Left lung (tissue), 10 donors: ENCODE results near the gene SLCO4A1. TPM values are rescaled to one million over a fixed set of nuclear protein-coding genes. Genes with fewer than 3 reads are reported as not detected.

Experiments used
- ATAC-seq: fragments of 200-7000 bp; cut with Tn5 transposase; one replicate; pipeline ENCODE4 v1.9.1; 2020; ENCODE audit warnings: moderate library complexity
- DNase-seq, 4 donors: peaks; one replicate each; pipeline ENCODE4 v3.0.0-alpha.2; 2013 to 2020
- H3K27ac ChIP-seq, 2 donors: fragments of 200-600 bp; sonication (generic) in 1 of 2; one replicate each; pipeline versions ENCODE4 v1.5.0 to v1.8.0; 2020 to 2021
- H3K27me3 ChIP-seq, 2 donors: fragments of 200-600 bp; sonication (generic) in 1 of 2; one replicate each; pipeline versions ENCODE4 v1.5.0 to v1.8.0; 2020 to 2021
- H3K36me3 ChIP-seq, 2 donors: fragments of 200-600 bp; sonication (generic) in 1 of 2; one replicate each; pipeline versions ENCODE4 v1.5.0 to v1.8.0; 2020 to 2021
- H3K4me1 ChIP-seq, 2 donors: fragments of 200-600 bp; one replicate each; pipeline ENCODE4 v1.8.0; 2021
- H3K4me3 ChIP-seq, 2 donors: fragments of 200-600 bp; sonication (generic) in 1 of 2; one replicate each; pipeline versions ENCODE4 v1.5.0 to v1.8.0; 2020 to 2021; ENCODE audit warnings: mild to moderate bottlenecking in 1 of 2
- H3K9me3 ChIP-seq, 2 donors: fragments of 200-600 bp; sonication (generic) in 1 of 2; one replicate each; pipeline versions ENCODE4 v1.5.0 to v1.8.0; 2020 to 2021
- CTCF ChIP-seq, 2 donors: fragments of 200-600 bp; sonication (generic) in 1 of 2; IDR thresholded peaks; one replicate each; pipeline versions ENCODE4 v1.5.0 to v1.8.0; 2021; ENCODE audit warnings: antibody characterized with exemption in 2 of 2
- intact Hi-C, 2 donors: fragments of 100-400 bp; cut with DNase I; formaldehyde crosslinking; loops; one replicate each; pipeline versions ENCODE4 v1.11.2 to v1.14.2; 2022
- polyA plus RNA-seq, 6 donors: library from polyadenylated mRNA; unstranded; fragments of 120-200 nt; gene quantifications; one replicate each; pipeline ENCODE4 v1.2.1, GENCODE V29; 2013; ENCODE audit not compliant: insufficient read length in 6 of 6
- total RNA-seq, 2 donors: library from RNA; stranded (reverse); fragmentation: NEBNext Ultra II Directional; extraction: Animal tissue kit (Norgen Biotek cat#: 25700); gene quantifications; one replicate each; pipeline ENCODE4 v1.2.1, GENCODE V29; 2021
- donor health status: DM: no; HTN: yes; CAD: no.
- donor health status: DM: no; HTN: no; CAD: no.

Gene SLCO4A1
- total and polyA plus RNA-seq, 8 donors: 0.20 to 47.2 (median 0.60) TPM

GRCh38 chr20:62706857-62707256 lies 64.6 kb downstream of the SLCO4A1 start:
- intact Hi-C loops: no loop called here
- no peak for TF ChIP-seq CTCF (IDR thresholded peaks at IDR 0.05)
- H3K27ac ChIP-seq: no peak overlapping the region
- no peak overlapping the region for H3K4me3 ChIP-seq
- ATAC-seq (no peak), DNase-seq (peak in 1 of 4 donors; percentile 6)
- H3K9me3 ChIP-seq: no peaks in the 10 kb centered on the region
- H3K27me3 ChIP-seq: peaks cover 36 to 79% of the 10 kb centered on the region in 2 donors
- peaks cover 0 to 51% of the 10 kb centered on the region in 2 donors for H3K4me1 ChIP-seq
- H3K36me3 ChIP-seq: no peaks in the 10 kb centered on the region

GRCh38 chr20:62707276-62707920 lies 65.1 kb downstream of the SLCO4A1 start:
- no peaks in the 10 kb centered on the region for H3K9me3 ChIP-seq
- TF ChIP-seq CTCF (IDR thresholded peaks at IDR 0.05): no peak
- no peak for ATAC-seq
- no peak overlapping the region for H3K27ac ChIP-seq
- no peak overlapping the region for H3K4me3 ChIP-seq
- H3K36me3 ChIP-seq: no peaks in the 10 kb centered on the region
- intact Hi-C loops: no loop called here
- peak in 1 of 4 donors; percentile 75 for DNase-seq
- peaks cover 36 to 85% of the 10 kb centered on the region in 2 donors for H3K27me3 ChIP-seq
- H3K4me1 ChIP-seq: peaks cover 0 to 53% of the 10 kb centered on the region in 2 donors

GRCh38 chr20:62707921-62708521 lies 65.7 kb downstream of the SLCO4A1 start:
- TF ChIP-seq CTCF (IDR thresholded peaks at IDR 0.05): peak in 1 of 2 donors; percentile 11
- Histone ChIP-seq H3K36me3 (no peaks in the 10 kb centered on the region), H3K9me3 (no peaks in the 10 kb centered on the region), H3K27me3 (peaks cover 36 to 91% of the 10 kb centered on the region in 2 donors), H3K4me3 (peak overlapping the region in 1 of 2 donors; percentile 52), H3K27ac (no peak overlapping the region), H3K4me1 (peaks cover 0 to 53% of the 10 kb centered on the region in 2 donors)
- DNase-seq: peak in 1 of 4 donors; percentile 41
- ATAC-seq: no peak
- intact Hi-C loops: no loop called here

- intact Hi-C loops: no loop called here
- DNase-seq: peak in 1 of 4 donors; percentile 84
- H3K27ac ChIP-seq: no peak within 1 kb of the TSS
- H3K4me1 ChIP-seq: peaks cover 0 to 49% of the 10 kb centered on the region in 2 donors
- H3K4me3 ChIP-seq: peak within 1 kb of the TSS in 1 of 2 donors; percentile 52
- no peaks in the 10 kb centered on the region for H3K9me3 ChIP-seq
- no peak for TF ChIP-seq CTCF (IDR thresholded peaks at IDR 0.05)
- peaks cover 36 to 94% of the 10 kb centered on the region in 2 donors for H3K27me3 ChIP-seq
- no peak for ATAC-seq
- no peaks in the 10 kb centered on the region for H3K36me3 ChIP-seq
These were observed 66.6 kb downstream of the SLCO4A1 start, which contains the start of gene NTSR1 for GRCh38 chr20:62708591-62709536. Gene NTSR1, plus strand, starts transcription at chr20:62708836. Its CDS starts 372 bp downstream, at chr20:62709208.
